GM04503 (cell line): Measurements from ENCODE around the gene ERLIN1.
A peak's percentile ranks its signal among the peaks of the same experiment; 100 is the strongest.

Experiments used
- DNase-seq: peaks from one replicate; pipeline ENCODE4 v3.0.0-alpha.2; 2012; ENCODE audit warnings: low read depth

Gene ERLIN1

GRCh38 chr10:100185364-100186252 is at the start of gene ERLIN1:
Gene ERLIN1, minus strand, starts transcription at chr10:100186029. Its CDS starts 403 bp downstream, at chr10:100185626.
- DNase-seq, result peak; percentile 57

- DNase-seq, result no peak
Observed at GRCh38 chr10:100232101-100232500, 46.3 kb upstream of the ERLIN1 start.

- DNase-seq, result no peak
Observed at GRCh38 chr10:100229819-100230422, 44.1 kb upstream of the ERLIN1 start.

GRCh38 chr10:100223879-100224278 is 38.0 kb upstream of the ERLIN1 start:
- no peak for DNase-seq

GRCh38 chr10:100222529-100222928 is 36.7 kb upstream of the ERLIN1 start:
- no peak for DNase-seq

GRCh38 chr10:100216006-100216405 is 30.2 kb upstream of the ERLIN1 start:
- no peak for DNase-seq

GRCh38 chr10:100209303-100209702 is 23.5 kb upstream of the ERLIN1 start:
- DNase-seq, result no peak

GRCh38 chr10:100208276-100208675 is 22.4 kb upstream of the ERLIN1 start:
- DNase-seq, result no peak

- DNase-seq, result no peak
Observed at GRCh38 chr10:100204370-100204769, 18.5 kb upstream of the ERLIN1 start.

GRCh38 chr10:100201549-100201948 is 15.7 kb upstream of the ERLIN1 start:
- DNase-seq, result no peak

- no peak for DNase-seq
Observed at GRCh38 chr10:100194711-100195110, 8.9 kb upstream of the ERLIN1 start.

GRCh38 chr10:100192350-100192749 is 6.5 kb upstream of the ERLIN1 start:
- no peak for DNase-seq

GRCh38 chr10:100186253-100187212 is 704 bp upstream of the ERLIN1 start:
- DNase-seq, result no peak

- DNase-seq, result no peak
Observed at GRCh38 chr10:100184840-100185239, 989 bp downstream of the ERLIN1 start.

- no peak for DNase-seq
Observed at GRCh38 chr10:100184426-100184825, 1.4 kb downstream of the ERLIN1 start.

- no peak for DNase-seq
Observed at GRCh38 chr10:100183481-100183880, 2.3 kb downstream of the ERLIN1 start.

GRCh38 chr10:100182908-100183307 is 2.9 kb downstream of the ERLIN1 start:
- DNase-seq, result no peak

- DNase-seq, result no peak
Observed at GRCh38 chr10:100182281-100182680, 3.5 kb downstream of the ERLIN1 start.

- no peak for DNase-seq
Observed at GRCh38 chr10:100175875-100176274, 10.0 kb downstream of the ERLIN1 start.

- DNase-seq, result no peak
Observed at GRCh38 chr10:100174699-100175677, 10.8 kb downstream of the ERLIN1 start.

GRCh38 chr10:100173035-100173434 is 12.8 kb downstream of the ERLIN1 start:
- DNase-seq, result no peak
